Activated B cell treated with CpG ODN at 0.5 μM for 24 hours (primary cell): Measurements from ENCODE around the gene UBE2E2. TPM values are rescaled to one million over a fixed set of nuclear protein-coding genes. Genes with fewer than 3 reads are reported as not detected.

Source experiments
- ATAC-seq: fragments of 200-7000 bp; cut with Tn5 transposase; one replicate; pipeline ENCODE4 v1.10.0; 2021; ENCODE audit warnings: low read depth, mild to moderate bottlenecking, moderate library complexity
- CTCF ChIA-PET: fragments of 350-600 bp; sonication (Branson Sonifier 250); formaldehyde crosslinking; loops from one replicate; lab custom pipeline; 2021; ENCODE audit warnings: antibody characterized with exemption; lab: Charles Lee
- POLR2A ChIA-PET: fragments of 350-600 bp; sonication (Branson Sonifier 250); formaldehyde crosslinking; loops from one replicate; lab custom pipeline; 2021; ENCODE audit warnings: antibody characterized with exemption; lab: Charles Lee
- DNase-seq: peaks from one replicate; pipeline ENCODE4 v3.0.0; 2022
- H3K27ac Mint-ChIP-seq: one replicate; pipeline ENCODE4 v1.8.0; 2020; ENCODE audit warnings: mixed read lengths
- H3K27me3 Mint-ChIP-seq: one replicate; pipeline ENCODE4 v1.8.0; 2021; ENCODE audit warnings: mixed read lengths
- H3K36me3 Mint-ChIP-seq: one replicate; pipeline ENCODE4 v1.8.0; 2021; ENCODE audit warnings: low read depth, mixed read lengths
- H3K4me1 Mint-ChIP-seq: one replicate; pipeline ENCODE4 v1.8.0; 2021; ENCODE audit warnings: mixed read lengths
- H3K4me3 Mint-ChIP-seq: one replicate; pipeline ENCODE4 v1.8.0; 2020; ENCODE audit warnings: mild to moderate bottlenecking, mixed read lengths
- H3K9me3 Mint-ChIP-seq: one replicate; pipeline ENCODE4 v1.8.0; 2020; ENCODE audit warnings: mixed read lengths
- intact Hi-C: fragments of 100-400 bp; cut with micrococcal nuclease; formaldehyde crosslinking; loops from one replicate; pipeline ENCODE4 v1.15.1; 2024
- total RNA-seq: library from RNA; stranded (reverse); gene quantifications from 2 replicates; pipeline ENCODE4 v1.2.3, GENCODE V29; 2022
- TF ChIP-seq, protein P1 (sequence below): fragments of 200-600 bp; IDR thresholded peaks from one replicate; pipeline ENCODE4 v1.8.0; 2022; ENCODE audit warnings: antibody characterized with exemption, mild to moderate bottlenecking

Gene UBE2E2
- total RNA-seq, 1 donor from 2014 or later: 48.5 TPM

DNA sequence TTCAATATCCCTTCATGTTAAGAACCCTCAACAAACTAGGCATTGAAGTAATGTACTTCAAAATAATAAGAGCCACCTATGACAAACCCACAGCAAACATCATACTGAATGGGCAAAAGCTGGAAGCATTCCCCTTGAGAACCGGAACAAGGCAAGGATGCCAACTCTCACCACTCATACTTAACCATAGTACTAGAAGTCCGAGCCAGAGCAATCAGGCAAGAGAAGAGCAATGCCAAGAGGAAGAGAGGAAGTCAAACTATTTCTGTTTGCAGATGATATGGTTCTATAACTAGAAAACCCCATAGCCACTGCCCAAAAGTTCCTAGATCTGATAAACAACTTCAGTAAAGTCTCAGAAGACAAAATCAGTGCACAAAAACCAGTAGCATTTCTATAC, 161.9 kb downstream of the UBE2E2 start:
- POLR2A ChIA-PET: no interaction called here
- no peaks in the 10 kb centered on the region for H3K27me3 Mint-ChIP-seq

DNA sequence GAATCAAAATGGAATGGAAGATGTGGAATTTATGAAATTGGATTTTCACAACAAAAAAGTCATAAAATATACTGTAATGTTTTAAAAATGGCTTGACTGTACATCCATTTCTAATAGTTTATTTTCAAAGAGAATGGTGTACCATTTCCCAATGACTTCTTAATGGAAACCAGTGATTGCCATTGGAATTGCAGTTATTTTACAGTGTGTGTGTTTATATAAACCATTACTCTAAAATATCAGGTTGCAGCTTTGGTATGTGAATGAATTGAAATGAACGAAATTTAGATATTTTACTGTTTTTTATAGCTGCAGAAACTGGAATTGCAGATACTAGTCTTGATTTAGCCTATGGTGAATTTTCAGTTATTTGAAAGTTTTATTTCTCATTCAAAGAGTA, 165.6 kb downstream of the UBE2E2 start:
- intact Hi-C loops: loop anchor here (1.0 kb wide), 1 partner anchor 9 kb away; no protein-coding TSS in a partner anchor
- no peak for DNase-seq
- ChIA-PET POLR2A (interaction anchor here (0.7 kb wide), 1 partner anchor 9 kb away, joined by 3 read pairs; no protein-coding TSS in a partner anchor), CTCF (no interaction called here)
- H3K9me3 Mint-ChIP-seq: peaks cover 9% of the 10 kb centered on the region
- peaks cover 7% of the 10 kb centered on the region for H3K36me3 Mint-ChIP-seq
- H3K4me3 Mint-ChIP-seq: no peak overlapping the region
- H3K27me3 Mint-ChIP-seq: no peaks in the 10 kb centered on the region
- H3K4me1 Mint-ChIP-seq: peaks cover 48% of the 10 kb centered on the region
- TF ChIP-seq, protein P1, sequence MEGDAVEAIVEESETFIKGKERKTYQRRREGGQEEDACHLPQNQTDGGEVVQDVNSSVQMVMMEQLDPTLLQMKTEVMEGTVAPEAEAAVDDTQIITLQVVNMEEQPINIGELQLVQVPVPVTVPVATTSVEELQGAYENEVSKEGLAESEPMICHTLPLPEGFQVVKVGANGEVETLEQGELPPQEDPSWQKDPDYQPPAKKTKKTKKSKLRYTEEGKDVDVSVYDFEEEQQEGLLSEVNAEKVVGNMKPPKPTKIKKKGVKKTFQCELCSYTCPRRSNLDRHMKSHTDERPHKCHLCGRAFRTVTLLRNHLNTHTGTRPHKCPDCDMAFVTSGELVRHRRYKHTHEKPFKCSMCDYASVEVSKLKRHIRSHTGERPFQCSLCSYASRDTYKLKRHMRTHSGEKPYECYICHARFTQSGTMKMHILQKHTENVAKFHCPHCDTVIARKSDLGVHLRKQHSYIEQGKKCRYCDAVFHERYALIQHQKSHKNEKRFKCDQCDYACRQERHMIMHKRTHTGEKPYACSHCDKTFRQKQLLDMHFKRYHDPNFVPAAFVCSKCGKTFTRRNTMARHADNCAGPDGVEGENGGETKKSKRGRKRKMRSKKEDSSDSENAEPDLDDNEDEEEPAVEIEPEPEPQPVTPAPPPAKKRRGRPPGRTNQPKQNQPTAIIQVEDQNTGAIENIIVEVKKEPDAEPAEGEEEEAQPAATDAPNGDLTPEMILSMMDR: no peak
- no peak overlapping the region for H3K27ac Mint-ChIP-seq
- ATAC-seq: no peak

More for the DNA sequence above, 161.9 kb downstream of the UBE2E2 start:
- Mint-ChIP-seq H3K36me3 (peaks cover 13% of the 10 kb centered on the region), H3K27ac (peak overlapping the region; percentile 38), H3K9me3 (peaks cover 23% of the 10 kb centered on the region), H3K4me3 (peak overlapping the region; percentile 28), H3K4me1 (peaks cover 33% of the 10 kb centered on the region)
- TF ChIP-seq, protein P1: no peak
- ATAC-seq (no peak), DNase-seq (no peak)
- CTCF ChIA-PET: no interaction called here
- intact Hi-C loops: no loop called here

DNA sequence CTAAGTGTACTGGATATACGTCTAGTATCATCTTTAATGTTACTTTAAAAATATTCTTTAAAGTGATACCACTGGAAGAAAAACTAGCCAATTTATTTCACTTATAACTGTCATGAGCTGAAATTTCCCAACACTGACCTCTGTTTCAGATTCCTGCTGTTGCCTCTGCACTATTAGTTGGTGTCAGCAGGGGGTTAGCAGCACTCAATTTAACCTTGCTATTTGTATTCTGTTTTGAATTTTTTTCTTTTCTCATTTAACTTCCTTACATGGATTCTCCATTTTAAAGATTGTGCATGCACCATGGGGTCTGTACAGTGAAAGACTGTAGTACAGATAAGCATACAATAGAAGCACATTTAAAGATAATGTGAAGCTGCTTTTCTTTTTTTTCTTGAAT, 169.2 kb downstream of the UBE2E2 start:
- Mint-ChIP-seq H3K9me3 (no peaks in the 10 kb centered on the region), H3K4me1 (peaks cover 50% of the 10 kb centered on the region), H3K27me3 (no peaks in the 10 kb centered on the region), H3K36me3 (no peaks in the 10 kb centered on the region), H3K4me3 (no peak overlapping the region), H3K27ac (no peak overlapping the region)
- POLR2A ChIA-PET: no interaction called here
- no peak for DNase-seq
- TF ChIP-seq, protein P1: no peak
- CTCF ChIA-PET: no interaction called here
- no peak for ATAC-seq
- intact Hi-C loops: no loop called here

DNA sequence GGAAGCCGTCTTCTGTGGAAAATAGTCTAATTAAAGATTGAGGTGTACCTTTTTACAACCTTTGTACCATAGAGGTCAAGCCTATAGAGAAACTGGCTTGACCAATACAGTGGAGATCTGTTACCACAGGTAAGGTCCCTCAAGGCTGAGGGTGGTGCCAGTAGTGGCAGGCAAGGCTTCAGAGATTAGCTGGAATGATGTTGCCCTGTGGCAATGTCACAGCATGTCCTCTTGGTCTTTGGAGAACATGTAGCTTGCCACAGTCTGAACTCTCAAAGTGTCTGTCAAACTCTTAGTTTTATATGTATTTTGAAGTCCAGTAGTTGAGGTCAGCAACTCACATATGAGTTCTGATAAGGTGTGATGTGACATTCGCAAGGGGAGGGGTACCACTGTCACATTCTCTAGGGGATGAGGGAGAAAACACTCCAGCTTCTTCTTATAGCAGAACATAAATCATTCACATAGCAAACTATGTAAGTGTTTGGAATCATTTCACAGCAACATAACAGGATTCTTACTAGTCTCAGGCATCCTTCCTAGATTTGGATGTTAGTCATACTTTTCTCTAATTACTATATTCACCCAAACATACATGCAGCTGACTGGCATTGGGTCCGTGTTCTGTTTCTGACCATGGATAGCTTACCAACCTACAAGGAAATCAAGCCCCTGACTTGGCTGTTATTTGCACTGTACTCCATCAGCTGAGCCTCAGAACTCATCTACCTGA, 173.6 kb downstream of the UBE2E2 start:
- Mint-ChIP-seq H3K4me1 (peaks cover 64% of the 10 kb centered on the region), H3K36me3 (no peaks in the 10 kb centered on the region), H3K27ac (peak overlapping the region; percentile 21), H3K4me3 (no peak overlapping the region), H3K27me3 (no peaks in the 10 kb centered on the region), H3K9me3 (no peaks in the 10 kb centered on the region)
- intact Hi-C loops: loop anchor here (1.0 kb wide), 1 partner anchor 7 kb away; no protein-coding TSS in a partner anchor
- TF ChIP-seq, protein P1: no peak
- DNase-seq: no peak
- CTCF ChIA-PET: no interaction called here
- ATAC-seq: no peak
- POLR2A ChIA-PET: no interaction called here

DNA sequence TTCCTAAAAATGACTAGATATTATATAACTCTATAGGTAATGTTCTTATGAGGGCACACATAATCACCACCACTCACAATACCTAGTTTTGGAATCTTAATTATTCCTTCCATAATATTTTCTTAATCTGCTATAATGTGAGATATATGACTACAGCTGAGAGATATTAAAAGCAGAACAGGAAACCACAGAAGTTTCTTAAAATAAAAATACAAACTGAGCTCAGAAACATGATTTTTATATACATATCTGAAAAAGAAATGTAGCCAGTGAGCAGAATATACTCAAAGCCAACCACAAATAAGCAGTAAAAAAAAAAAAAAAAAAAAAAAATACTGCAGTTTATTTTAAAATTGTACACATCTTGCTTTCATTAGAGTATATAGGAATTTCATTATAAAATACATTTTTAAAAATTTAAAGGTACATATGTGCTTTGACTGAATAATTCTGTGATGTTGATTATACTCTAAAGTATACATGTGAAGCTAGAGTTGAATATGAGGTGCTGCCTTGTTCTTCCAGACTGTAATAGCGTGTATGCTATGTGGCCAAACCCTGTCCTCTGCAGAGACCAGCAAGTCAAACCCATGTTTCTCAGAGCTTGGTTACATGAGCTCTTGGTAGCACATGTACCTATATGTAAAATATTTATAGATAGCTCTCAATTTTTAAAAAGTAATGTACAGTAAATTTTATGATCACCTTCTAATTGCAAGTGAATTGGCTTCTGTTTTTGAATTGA, 175.0 kb downstream of the UBE2E2 start:
- ChIA-PET CTCF (interaction anchor here (0.7 kb wide), 1 partner anchor 170 kb away, joined by 5 read pairs; no protein-coding TSS in a partner anchor), POLR2A (interaction anchor here (0.7 to 0.9 kb wide), 7 partner anchors 9 to 435 kb away, joined by 3 to 16 read pairs (median 6); partner anchors contain the start of gene UBE2E2)
- H3K4me3 Mint-ChIP-seq: peak overlapping the region; percentile 38
- H3K4me1 Mint-ChIP-seq: peaks cover 63% of the 10 kb centered on the region
- no peaks in the 10 kb centered on the region for H3K27me3 Mint-ChIP-seq
- H3K9me3 Mint-ChIP-seq: no peaks in the 10 kb centered on the region
- no peak for ATAC-seq
- TF ChIP-seq, protein P1: no peak
- intact Hi-C loops: loop anchor here (1.0 kb wide), 1 partner anchor 9 kb away; no protein-coding TSS in a partner anchor
- H3K36me3 Mint-ChIP-seq: no peaks in the 10 kb centered on the region
- DNase-seq: no peak
- H3K27ac Mint-ChIP-seq: no peak overlapping the region
